ENCODE results near the gene ATAT1. TPM values are rescaled to one million over a fixed set of nuclear protein-coding genes. Genes with fewer than 3 reads are reported as not detected.

ATAT1 gene
- total and polyA plus RNA-seq, 2 of the 13 experiments (the other 11 are each of a cell fraction or from before 2014, with no cell fraction given) = 9.2 to 23.6 TPM

- peak; percentile 97 for TF ChIP-seq ARID4A (CRISPR knock-in tag; IDR thresholded peaks at IDR 0.05; ENCODE audit: borderline replicate concordance)
- peak; percentile 94; the same call in 1 of the 2 replicates for TF ChIP-seq ZFP91 (CRISPR knock-in tag; IDR thresholded peaks at IDR 0.05; ENCODE audit: borderline replicate concordance)
- no peak for TF ChIP-seq TBP (CRISPR knock-in tag; IDR thresholded peaks at IDR 0.05)
- peak; percentile 91 for TF ChIP-seq CHD2 (IDR thresholded peaks at IDR 0.05; ENCODE audit: low read depth, low read length)
- TF ChIP-seq HIVEP1 (CRISPR knock-in tag; IDR thresholded peaks at IDR 0.05) = peak; percentile 63
- peak; percentile 11; the same call in 1 of the 2 replicates for TF ChIP-seq ZNF652 (CRISPR knock-in tag; IDR thresholded peaks at IDR 0.05; ENCODE audit: borderline replicate concordance, low read depth)
- peak; percentile 29; the same call in 1 of the 2 replicates for TF ChIP-seq ZNF232 (CRISPR knock-in tag; IDR thresholded peaks at IDR 0.05; ENCODE audit: borderline replicate concordance)
- TF ChIP-seq ZFX (CRISPR knock-in tag; IDR thresholded peaks at IDR 0.05; ENCODE audit: low read depth) = peak; percentile 87
- peak; percentile 79; the same call in 1 of the 2 replicates for TF ChIP-seq SALL2 (CRISPR knock-in tag; IDR thresholded peaks at IDR 0.05)
- TF ChIP-seq BRF2 (CRISPR knock-in tag; IDR thresholded peaks at IDR 0.05) = no peak; the same call in 1 of the 2 replicates
- TF ChIP-seq NFIC (IDR thresholded peaks at IDR 0.05; ENCODE audit: low read length) = no peak; the same call in 1 of the 2 replicates
- TF ChIP-seq ATF5 (CRISPR knock-in tag; IDR thresholded peaks at IDR 0.05; ENCODE audit: low read depth) = no peak
- TF ChIP-seq CREB1 (IDR thresholded peaks at IDR 0.05) = 0 out of 2 replicates have a peak, but pooled peaks have one; percentile 19
- TF ChIP-seq CREB1 (CRISPR knock-in tag; IDR thresholded peaks at IDR 0.05) = peak; percentile 83
- no peak for TF ChIP-seq SRF (IDR thresholded peaks at IDR 0.05; ENCODE audit: low read depth, low read length)
- peak; percentile 73; the same call in 1 of the 2 replicates for TF ChIP-seq ZSCAN5A (CRISPR knock-in tag; IDR thresholded peaks at IDR 0.05; ENCODE audit: borderline replicate concordance)
- TF ChIP-seq ATF4 (CRISPR knock-in tag; IDR thresholded peaks at IDR 0.05) = peak in 1 of 2 experiments; percentile 51; a peak in 1 of 4 replicates
- TF ChIP-seq ZFAT (CRISPR knock-in tag; conservative IDR thresholded peaks at IDR 0.05) = no peak
Observed at GRCh38 chr6:30672445-30673253, 46.0 kb downstream of the ATAT1 start, which contains the start of gene DHX16 (continued).
